WTC11 (cell line): ENCODE data around the gene SLC6A20. TPM values are rescaled to one million over a fixed set of nuclear protein-coding genes. Genes with fewer than 3 reads are reported as not detected.

Experiments used
- ATAC-seq: fragments of 200-7000 bp; cut with Tn5 transposase; 2 replicates; pipeline ENCODE4 v1.10.0; 2021; ENCODE audit warnings: mild to moderate bottlenecking, moderate library complexity
- CTCF ChIA-PET: fragments of 300-600 bp; sonication (Branson Sonifier 250); formaldehyde crosslinking; loops from one replicate; lab custom pipeline; 2021; ENCODE audit warnings: antibody characterized with exemption; lab: Charles Lee
- POLR2A ChIA-PET: fragments of 350-600 bp; sonication (Branson Sonifier 250); formaldehyde crosslinking; loops from one replicate; lab custom pipeline; 2021; ENCODE audit warnings: antibody characterized with exemption; lab: Charles Lee
- DNase-seq: peaks from one replicate; pipeline ENCODE4 v3.0.0; 2021; ENCODE audit warnings: low spot score
- H3K27ac Mint-ChIP-seq: 2 replicates; pipeline ENCODE4 v1.8.0; 2021; ENCODE audit warnings: mixed read lengths
- H3K27me3 Mint-ChIP-seq: 2 replicates; pipeline ENCODE4 v1.8.0; 2021; ENCODE audit warnings: low read depth, mild to moderate bottlenecking, moderate library complexity, mixed read lengths
- H3K36me3 Mint-ChIP-seq: 2 replicates; pipeline ENCODE4 v1.8.0; 2021; ENCODE audit warnings: mixed read lengths
- H3K4me1 Mint-ChIP-seq: 2 replicates; pipeline ENCODE4 v1.8.0; 2022; ENCODE audit warnings: mixed read lengths
- H3K4me3 Mint-ChIP-seq: 2 replicates; pipeline ENCODE4 v1.8.0; 2021; ENCODE audit warnings: mild to moderate bottlenecking, moderate library complexity, mixed read lengths
- H3K9me3 Mint-ChIP-seq: 2 replicates; pipeline ENCODE4 v1.8.0; 2021; ENCODE audit warnings: mixed read lengths
- ATF1 ChIP-seq: sonication (generic); formaldehyde crosslinking; IDR thresholded peaks from 2 replicates; pipeline ENCODE4 v1.8.1; 2023; ENCODE audit warnings: mild to moderate bottlenecking, moderate library complexity, missing genetic modification reagents
- FOXK1 ChIP-seq: sonication (generic); formaldehyde crosslinking; IDR thresholded peaks from 2 replicates; pipeline ENCODE4 v1.8.0; 2022; ENCODE audit warnings: mild to moderate bottlenecking, moderate library complexity, missing genetic modification reagents
- FOXP1 ChIP-seq: sonication (generic); formaldehyde crosslinking; IDR thresholded peaks from 2 replicates; pipeline ENCODE4 v1.8.0; 2022; ENCODE audit warnings: missing genetic modification reagents, mild to moderate bottlenecking, moderate library complexity, borderline replicate concordance
- KAT7 ChIP-seq: sonication (generic); formaldehyde crosslinking; IDR thresholded peaks from 2 replicates; pipeline ENCODE4 v1.8.1; 2023; ENCODE audit warnings: missing genetic modification reagents, mild to moderate bottlenecking, borderline replicate concordance
- NFE2L1 ChIP-seq: sonication (generic); formaldehyde crosslinking; IDR thresholded peaks from 2 replicates; pipeline ENCODE4 v1.8.1; 2023; ENCODE audit warnings: missing genetic modification reagents
- PRRX2 ChIP-seq: fragments of 250-450 bp; sonication (Bioruptor Pico); IDR thresholded peaks from 2 replicates; pipeline ENCODE4 v1.8.0; 2021; ENCODE audit warnings: mild to moderate bottlenecking
- RORB ChIP-seq: fragments of 250-450 bp; sonication (Bioruptor Pico); IDR thresholded peaks from 2 replicates; pipeline ENCODE4 v1.9.0; 2021; ENCODE audit warnings: mild to moderate bottlenecking
- TEAD4 ChIP-seq: sonication (generic); formaldehyde crosslinking; IDR thresholded peaks from 2 replicates; pipeline ENCODE4 v1.8.0; 2022; ENCODE audit warnings: mild to moderate bottlenecking, missing genetic modification reagents
- ZNF219 ChIP-seq: sonication (generic); formaldehyde crosslinking; IDR thresholded peaks from 2 replicates; pipeline ENCODE4 v1.8.0; 2023; ENCODE audit warnings: missing genetic modification reagents, mild to moderate bottlenecking, borderline replicate concordance
- total RNA-seq: library from RNA; stranded (reverse); gene quantifications from 3 replicates; pipeline ENCODE4 v1.2.3, GENCODE V29; 2021
- TF ChIP-seq, protein P1 (sequence below): sonication (generic); formaldehyde crosslinking; IDR thresholded peaks from 2 replicates; pipeline ENCODE4 v1.8.1; 2022; ENCODE audit warnings: mild to moderate bottlenecking, missing genetic modification reagents, moderate library complexity, borderline replicate concordance
- TF ChIP-seq, protein P2 (sequence below): sonication (generic); formaldehyde crosslinking; IDR thresholded peaks from 2 replicates; pipeline ENCODE4 v1.8.0; 2022; ENCODE audit warnings: mild to moderate bottlenecking, missing genetic modification reagents
- TF ChIP-seq, protein P3 (sequence below): fragments of 250-450 bp; sonication (Bioruptor Pico); IDR thresholded peaks from 2 replicates; pipeline ENCODE4 v1.8.0; 2021; ENCODE audit warnings: mild to moderate bottlenecking
- TF ChIP-seq, protein P4 (sequence below): fragments of 250-450 bp; sonication (Bioruptor Pico); conservative IDR thresholded peaks from 2 replicates; pipeline ENCODE4 v1.9.0; 2021; ENCODE audit warnings: mild to moderate bottlenecking
- TF ChIP-seq, protein P5 (sequence below): sonication (generic); formaldehyde crosslinking; IDR thresholded peaks from 2 replicates; pipeline ENCODE4 v1.8.0; 2022; ENCODE audit warnings: missing genetic modification reagents
- TF ChIP-seq, protein P6 (sequence below): sonication (generic); formaldehyde crosslinking; IDR thresholded peaks from 2 replicates; pipeline ENCODE4 v1.8.0; 2023; ENCODE audit warnings: missing genetic modification reagents

SLC6A20 gene
- total RNA-seq, 1 experiment from 2014 or later = 0.26 TPM

DNA sequence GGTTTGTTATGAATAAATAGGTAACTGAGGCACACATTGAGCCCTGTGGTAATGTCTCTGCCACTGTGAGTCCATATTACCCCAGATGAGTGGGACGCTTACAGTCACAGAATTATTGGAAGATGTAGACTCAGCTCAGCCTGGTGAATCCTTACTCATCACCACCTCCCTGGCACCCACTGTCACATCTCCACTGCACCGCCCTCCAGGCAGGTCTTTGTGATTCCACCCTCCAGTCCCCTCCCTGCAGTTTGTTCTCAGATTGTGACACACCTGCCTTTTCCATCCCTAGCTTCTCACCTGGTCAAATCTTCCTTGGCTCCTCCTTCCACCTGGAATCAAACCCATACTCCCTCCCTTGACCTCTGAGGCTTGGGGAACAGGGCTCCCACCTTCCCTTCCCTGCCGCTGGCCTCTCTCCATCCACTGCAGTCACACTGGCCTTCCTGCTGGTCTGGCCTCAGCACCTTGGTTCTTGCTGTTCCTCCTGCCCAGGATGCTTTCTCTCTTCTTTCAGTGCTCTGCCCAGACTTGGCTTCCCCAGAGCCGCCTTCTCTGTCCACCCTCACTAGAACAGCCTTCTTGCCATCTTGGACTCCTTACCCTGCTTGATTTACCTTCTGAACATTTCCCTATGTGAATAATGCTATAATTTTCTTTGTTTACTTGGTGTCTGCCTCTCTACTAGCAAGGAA is 9.4 kb downstream of the SLC6A20 start:
- ATAC-seq (no peak), DNase-seq (no peak)
- H3K9me3 Mint-ChIP-seq = peaks cover 39% of the 10 kb centered on the region
- H3K4me1 Mint-ChIP-seq = peaks cover 6% of the 10 kb centered on the region
- H3K27ac Mint-ChIP-seq = no peak overlapping the region
- peaks cover 15% of the 10 kb centered on the region for H3K36me3 Mint-ChIP-seq
- TF ChIP-seq FOXP1 (CRISPR knock-in tag) (no peak), ATF1 (no peak), FOXK1 (CRISPR knock-in tag) (no peak), KAT7 (CRISPR knock-in tag) (no peak), PRRX2 (no peak), TEAD4 (CRISPR knock-in tag) (no peak), RORB (CRISPR knock-in tag) (no peak), NFE2L1 (no peak), ZNF219 (CRISPR knock-in tag) (no peak)
- TF ChIP-seq, protein P1, sequence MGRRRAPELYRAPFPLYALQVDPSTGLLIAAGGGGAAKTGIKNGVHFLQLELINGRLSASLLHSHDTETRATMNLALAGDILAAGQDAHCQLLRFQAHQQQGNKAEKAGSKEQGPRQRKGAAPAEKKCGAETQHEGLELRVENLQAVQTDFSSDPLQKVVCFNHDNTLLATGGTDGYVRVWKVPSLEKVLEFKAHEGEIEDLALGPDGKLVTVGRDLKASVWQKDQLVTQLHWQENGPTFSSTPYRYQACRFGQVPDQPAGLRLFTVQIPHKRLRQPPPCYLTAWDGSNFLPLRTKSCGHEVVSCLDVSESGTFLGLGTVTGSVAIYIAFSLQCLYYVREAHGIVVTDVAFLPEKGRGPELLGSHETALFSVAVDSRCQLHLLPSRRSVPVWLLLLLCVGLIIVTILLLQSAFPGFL (CRISPR knock-in tag) = no peak
- TF ChIP-seq, protein P2, sequence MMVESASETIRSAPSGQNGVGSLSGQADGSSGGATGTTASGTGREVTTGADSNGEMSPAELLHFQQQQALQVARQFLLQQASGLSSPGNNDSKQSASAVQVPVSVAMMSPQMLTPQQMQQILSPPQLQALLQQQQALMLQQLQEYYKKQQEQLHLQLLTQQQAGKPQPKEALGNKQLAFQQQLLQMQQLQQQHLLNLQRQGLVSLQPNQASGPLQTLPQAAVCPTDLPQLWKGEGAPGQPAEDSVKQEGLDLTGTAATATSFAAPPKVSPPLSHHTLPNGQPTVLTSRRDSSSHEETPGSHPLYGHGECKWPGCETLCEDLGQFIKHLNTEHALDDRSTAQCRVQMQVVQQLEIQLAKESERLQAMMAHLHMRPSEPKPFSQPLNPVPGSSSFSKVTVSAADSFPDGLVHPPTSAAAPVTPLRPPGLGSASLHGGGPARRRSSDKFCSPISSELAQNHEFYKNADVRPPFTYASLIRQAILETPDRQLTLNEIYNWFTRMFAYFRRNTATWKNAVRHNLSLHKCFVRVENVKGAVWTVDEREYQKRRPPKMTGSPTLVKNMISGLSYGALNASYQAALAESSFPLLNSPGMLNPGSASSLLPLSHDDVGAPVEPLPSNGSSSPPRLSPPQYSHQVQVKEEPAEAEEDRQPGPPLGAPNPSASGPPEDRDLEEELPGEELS = no peak
- TF ChIP-seq, protein P3, sequence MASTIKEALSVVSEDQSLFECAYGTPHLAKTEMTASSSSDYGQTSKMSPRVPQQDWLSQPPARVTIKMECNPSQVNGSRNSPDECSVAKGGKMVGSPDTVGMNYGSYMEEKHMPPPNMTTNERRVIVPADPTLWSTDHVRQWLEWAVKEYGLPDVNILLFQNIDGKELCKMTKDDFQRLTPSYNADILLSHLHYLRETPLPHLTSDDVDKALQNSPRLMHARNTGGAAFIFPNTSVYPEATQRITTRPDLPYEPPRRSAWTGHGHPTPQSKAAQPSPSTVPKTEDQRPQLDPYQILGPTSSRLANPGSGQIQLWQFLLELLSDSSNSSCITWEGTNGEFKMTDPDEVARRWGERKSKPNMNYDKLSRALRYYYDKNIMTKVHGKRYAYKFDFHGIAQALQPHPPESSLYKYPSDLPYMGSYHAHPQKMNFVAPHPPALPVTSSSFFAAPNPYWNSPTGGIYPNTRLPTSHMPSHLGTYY (CRISPR knock-in tag) = no peak
- TF ChIP-seq, protein P4, sequence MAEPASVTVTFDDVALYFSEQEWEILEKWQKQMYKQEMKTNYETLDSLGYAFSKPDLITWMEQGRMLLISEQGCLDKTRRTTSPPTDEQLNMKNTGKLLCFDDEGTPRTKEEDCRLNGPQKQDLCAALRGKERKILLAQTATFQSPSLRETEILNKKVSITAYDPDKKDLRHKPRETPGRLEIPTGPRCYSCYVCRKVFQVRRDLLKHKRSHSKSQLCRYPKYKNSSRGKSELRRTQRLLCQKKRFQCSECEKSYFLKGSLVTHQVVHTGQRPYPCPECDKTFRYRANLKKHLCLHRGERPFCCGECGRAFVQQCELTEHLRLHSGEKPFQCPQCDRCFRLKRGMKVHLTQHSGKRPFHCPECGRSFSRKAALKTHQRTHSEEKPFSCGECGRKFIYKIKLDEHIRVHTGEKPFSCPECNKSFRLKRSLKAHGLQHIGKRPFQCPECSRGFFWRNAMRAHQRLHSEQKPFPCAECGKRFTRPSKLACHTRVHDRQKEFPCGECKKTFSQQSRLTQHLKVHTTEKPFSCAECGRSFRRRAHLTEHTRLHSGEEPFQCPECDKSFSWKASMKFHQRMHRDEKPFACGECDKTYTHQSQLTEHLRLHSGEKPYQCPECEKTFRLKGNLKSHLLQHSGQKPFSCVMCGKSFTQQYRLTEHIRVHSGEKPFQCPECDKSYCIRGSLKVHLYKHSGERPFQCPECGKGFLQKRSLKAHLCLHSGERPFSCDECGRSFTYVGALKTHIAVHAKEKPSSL (CRISPR knock-in tag) = no peak
- TF ChIP-seq, protein P5, sequence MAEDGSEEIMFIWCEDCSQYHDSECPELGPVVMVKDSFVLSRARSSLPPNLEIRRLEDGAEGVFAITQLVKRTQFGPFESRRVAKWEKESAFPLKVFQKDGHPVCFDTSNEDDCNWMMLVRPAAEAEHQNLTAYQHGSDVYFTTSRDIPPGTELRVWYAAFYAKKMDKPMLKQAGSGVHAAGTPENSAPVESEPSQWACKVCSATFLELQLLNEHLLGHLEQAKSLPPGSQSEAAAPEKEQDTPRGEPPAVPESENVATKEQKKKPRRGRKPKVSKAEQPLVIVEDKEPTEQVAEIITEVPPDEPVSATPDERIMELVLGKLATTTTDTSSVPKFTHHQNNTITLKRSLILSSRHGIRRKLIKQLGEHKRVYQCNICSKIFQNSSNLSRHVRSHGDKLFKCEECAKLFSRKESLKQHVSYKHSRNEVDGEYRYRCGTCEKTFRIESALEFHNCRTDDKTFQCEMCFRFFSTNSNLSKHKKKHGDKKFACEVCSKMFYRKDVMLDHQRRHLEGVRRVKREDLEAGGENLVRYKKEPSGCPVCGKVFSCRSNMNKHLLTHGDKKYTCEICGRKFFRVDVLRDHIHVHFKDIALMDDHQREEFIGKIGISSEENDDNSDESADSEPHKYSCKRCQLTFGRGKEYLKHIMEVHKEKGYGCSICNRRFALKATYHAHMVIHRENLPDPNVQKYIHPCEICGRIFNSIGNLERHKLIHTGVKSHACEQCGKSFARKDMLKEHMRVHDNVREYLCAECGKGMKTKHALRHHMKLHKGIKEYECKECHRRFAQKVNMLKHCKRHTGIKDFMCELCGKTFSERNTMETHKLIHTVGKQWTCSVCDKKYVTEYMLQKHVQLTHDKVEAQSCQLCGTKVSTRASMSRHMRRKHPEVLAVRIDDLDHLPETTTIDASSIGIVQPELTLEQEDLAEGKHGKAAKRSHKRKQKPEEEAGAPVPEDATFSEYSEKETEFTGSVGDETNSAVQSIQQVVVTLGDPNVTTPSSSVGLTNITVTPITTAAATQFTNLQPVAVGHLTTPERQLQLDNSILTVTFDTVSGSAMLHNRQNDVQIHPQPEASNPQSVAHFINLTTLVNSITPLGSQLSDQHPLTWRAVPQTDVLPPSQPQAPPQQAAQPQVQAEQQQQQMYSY (CRISPR knock-in tag) = no peak
- TF ChIP-seq, protein P6, sequence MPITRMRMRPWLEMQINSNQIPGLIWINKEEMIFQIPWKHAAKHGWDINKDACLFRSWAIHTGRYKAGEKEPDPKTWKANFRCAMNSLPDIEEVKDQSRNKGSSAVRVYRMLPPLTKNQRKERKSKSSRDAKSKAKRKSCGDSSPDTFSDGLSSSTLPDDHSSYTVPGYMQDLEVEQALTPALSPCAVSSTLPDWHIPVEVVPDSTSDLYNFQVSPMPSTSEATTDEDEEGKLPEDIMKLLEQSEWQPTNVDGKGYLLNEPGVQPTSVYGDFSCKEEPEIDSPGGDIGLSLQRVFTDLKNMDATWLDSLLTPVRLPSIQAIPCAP (CRISPR knock-in tag) = no peak
- POLR2A ChIA-PET = no interaction called here
- peaks cover 9% of the 10 kb centered on the region; the same call in 1 of the 2 replicates for H3K27me3 Mint-ChIP-seq
- no peak overlapping the region for H3K4me3 Mint-ChIP-seq
- CTCF ChIA-PET = interaction anchor here (2.0 kb wide), 1 partner anchor 26 kb away, joined by 4 read pairs; no protein-coding TSS in a partner anchor
